Measurements from ENCODE around the gene EGLN3. TPM values are rescaled to one million over a fixed set of nuclear protein-coding genes. Genes with fewer than 3 reads are reported as not detected.

The EGLN3 gene
- total RNA-seq, 5 donors from 2014 or later (not counting 1 experiment from before 2014, with no cell fraction given) = 3.8 to 15.1 (median 7.6) TPM

DNA sequence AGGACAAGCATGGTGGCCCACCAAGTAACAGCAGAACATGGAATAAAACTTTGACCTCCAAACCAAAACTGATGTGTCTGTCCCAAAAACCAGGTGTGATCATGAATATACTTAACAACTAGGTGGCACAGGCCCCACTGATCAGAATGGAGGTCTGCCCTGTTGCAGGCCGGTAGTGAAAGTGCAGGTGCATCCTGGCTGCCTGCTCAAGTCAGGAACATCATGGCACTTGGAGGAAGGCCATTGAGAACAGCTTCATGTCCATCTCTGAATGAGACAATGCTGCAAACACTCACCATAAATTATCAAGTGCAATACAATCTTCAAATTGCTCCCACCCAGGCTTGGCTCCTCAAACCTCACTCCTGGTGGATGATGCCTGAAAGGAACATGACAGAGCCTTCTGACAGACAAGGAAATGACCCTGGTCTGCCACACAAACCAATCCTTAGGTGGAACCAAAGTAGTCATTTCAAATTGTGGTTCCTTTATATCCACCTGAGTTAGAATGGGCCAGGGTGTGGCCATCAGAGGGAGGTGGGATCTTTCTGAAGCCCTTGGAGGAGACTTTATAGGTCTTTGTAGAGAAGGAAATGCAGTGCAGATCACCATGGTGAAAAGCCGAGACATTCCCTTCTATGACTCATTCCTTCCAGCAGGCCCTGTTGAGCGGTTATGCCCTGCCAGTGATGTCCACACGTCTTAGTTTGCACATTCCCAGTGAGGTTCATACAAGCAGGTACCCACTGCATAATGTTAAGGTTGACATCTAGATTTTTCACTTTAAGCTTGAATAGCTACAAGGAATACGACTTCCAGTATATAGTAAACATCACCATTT is 36.0 kb downstream of the EGLN3 start:
- no peak for DNase-seq
- Mint-ChIP-seq H3K27me3 (no peaks in the 10 kb centered on the region), H3K4me3 (no peak overlapping the region), H3K9me3 (no peaks in the 10 kb centered on the region), H3K27ac (no peak overlapping the region), H3K36me3 (no peaks in the 10 kb centered on the region), H3K4me1 (peaks cover 0 to 6% (median 3%) of the 10 kb centered on the region in 3 donors)
- Histone ChIP-seq H3K27ac (ENCODE audit: low read length) (no peak overlapping the region), H3K36me3 (ENCODE audit: control insufficient read depth in 2 of 2, extremely low read depth in 1 of 2, insufficient read depth in 1 of 2, low read length in 1 of 2) (no peaks in the 10 kb centered on the region), H3K4me3 (ENCODE audit: control insufficient read depth in 1 of 2, extremely low read depth in 1 of 2, low read length in 1 of 2) (no peak overlapping the region), H3K9me3 (no peaks in the 10 kb centered on the region), H3K27me3 (replicated peaks in 1 of 2; ENCODE audit: control insufficient read depth in 2 of 2, extremely low read depth in 1 of 2, insufficient read depth in 2 of 2, low read length in 1 of 2) (no peaks in the 10 kb centered on the region), H3K4me1 (ENCODE audit: control insufficient read depth in 1 of 2, extremely low read depth in 1 of 2, insufficient read depth in 2 of 2, low read length in 2 of 2) (no peaks in the 10 kb centered on the region)
- ATAC-seq (replicated peaks in 1 of 4) = no peak
- WGBS (ENCODE audit: insufficient coverage) = 89% methylated on average over 1 of the region's 5 CpGs
- POLR2A ChIA-PET = no interaction called here
- CTCF ChIA-PET = no interaction called here

DNA sequence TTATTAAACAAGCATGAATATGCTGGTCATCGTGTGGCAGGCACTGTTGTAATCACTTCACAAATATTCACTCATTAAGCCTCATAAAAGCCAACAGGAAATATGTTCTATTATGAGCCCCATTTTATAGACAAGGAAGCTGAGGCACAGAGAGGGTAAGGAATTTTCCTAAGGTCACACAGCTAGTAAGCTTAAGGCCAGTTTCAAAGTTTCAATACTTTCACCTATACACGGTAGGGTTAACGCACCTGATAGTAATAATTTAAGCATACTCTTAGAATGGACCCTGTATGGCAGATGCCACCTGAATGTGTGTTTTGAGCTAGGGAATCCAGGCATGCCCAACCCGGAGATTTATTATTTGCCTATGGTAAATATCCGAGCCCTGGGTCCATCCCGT is 39.8 kb downstream of the EGLN3 start:
- H3K4me1 ChIP-seq (ENCODE audit: control insufficient read depth in 1 of 2, extremely low read depth in 1 of 2, insufficient read depth in 2 of 2, low read length in 2 of 2) = no peaks in the 10 kb centered on the region
- ATAC-seq (replicated peaks in 1 of 4) = no peak
- POLR2A ChIA-PET = no interaction called here
- Mint-ChIP-seq H3K4me3 (no peak overlapping the region), H3K4me1 (no peaks in the 10 kb centered on the region), H3K27ac (no peak overlapping the region), H3K27me3 (no peaks in the 10 kb centered on the region), H3K9me3 (no peaks in the 10 kb centered on the region), H3K36me3 (no peaks in the 10 kb centered on the region)
- no peaks in the 10 kb centered on the region for H3K9me3 ChIP-seq
- DNase-seq = no peak
- peaks cover 0 to 3% of the 10 kb centered on the region in 2 experiments for H3K27me3 ChIP-seq (replicated peaks in 1 of 2; ENCODE audit: control insufficient read depth in 2 of 2, extremely low read depth in 1 of 2, insufficient read depth in 2 of 2, low read length in 1 of 2)
- no peak overlapping the region for H3K4me3 ChIP-seq (ENCODE audit: control insufficient read depth in 1 of 2, extremely low read depth in 1 of 2, low read length in 1 of 2)
- no peaks in the 10 kb centered on the region for H3K36me3 ChIP-seq (ENCODE audit: control insufficient read depth in 2 of 2, extremely low read depth in 1 of 2, insufficient read depth in 1 of 2, low read length in 1 of 2)
- 67% methylated on average over 3 of the region's 6 CpGs for WGBS (ENCODE audit: insufficient coverage)
- H3K27ac ChIP-seq (ENCODE audit: low read length) = no peak overlapping the region
- CTCF ChIA-PET = no interaction called here

DNA sequence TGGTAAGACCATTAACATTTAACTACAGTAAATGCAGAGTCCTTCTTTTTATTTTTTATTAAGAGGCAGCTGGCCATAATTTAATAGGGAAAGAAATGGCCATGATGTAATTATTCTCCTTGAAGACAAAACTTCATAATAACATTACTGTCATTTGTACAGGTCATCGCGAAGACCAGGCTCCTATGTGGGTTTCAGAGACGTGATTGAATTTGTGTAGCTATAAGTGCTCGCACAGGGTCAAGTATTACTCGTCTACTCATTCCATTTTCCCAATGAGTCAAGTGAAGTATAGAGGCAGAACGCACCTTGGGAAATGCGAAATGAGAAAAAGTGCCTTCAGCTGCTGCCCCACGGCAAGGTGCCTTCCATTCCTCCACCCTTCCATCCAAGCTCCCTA is 40.4 kb downstream of the EGLN3 start:
- H3K4me3 Mint-ChIP-seq = no peak overlapping the region
- 79% methylated on average over 3 of the region's 8 CpGs for WGBS (ENCODE audit: insufficient coverage)
- ATAC-seq (replicated peaks in 1 of 4) (no peak), DNase-seq (no peak)
- Histone ChIP-seq H3K4me3 (ENCODE audit: control insufficient read depth in 1 of 2, extremely low read depth in 1 of 2, low read length in 1 of 2) (no peak overlapping the region), H3K9me3 (no peaks in the 10 kb centered on the region), H3K27me3 (replicated peaks in 1 of 2; ENCODE audit: control insufficient read depth in 2 of 2, extremely low read depth in 1 of 2, insufficient read depth in 2 of 2, low read length in 1 of 2) (peaks cover 0 to 3% of the 10 kb centered on the region in 2 experiments), H3K36me3 (ENCODE audit: control insufficient read depth in 2 of 2, extremely low read depth in 1 of 2, insufficient read depth in 1 of 2, low read length in 1 of 2) (no peaks in the 10 kb centered on the region), H3K27ac (ENCODE audit: low read length) (no peak overlapping the region), H3K4me1 (ENCODE audit: control insufficient read depth in 1 of 2, extremely low read depth in 1 of 2, insufficient read depth in 2 of 2, low read length in 2 of 2) (no peaks in the 10 kb centered on the region)
- H3K27me3 Mint-ChIP-seq = no peaks in the 10 kb centered on the region
- H3K36me3 Mint-ChIP-seq = no peaks in the 10 kb centered on the region
- CTCF ChIA-PET = no interaction called here
- no peaks in the 10 kb centered on the region for H3K4me1 Mint-ChIP-seq
- POLR2A ChIA-PET = no interaction called here
- no peak overlapping the region for H3K27ac Mint-ChIP-seq
- H3K9me3 Mint-ChIP-seq = no peaks in the 10 kb centered on the region

DNA sequence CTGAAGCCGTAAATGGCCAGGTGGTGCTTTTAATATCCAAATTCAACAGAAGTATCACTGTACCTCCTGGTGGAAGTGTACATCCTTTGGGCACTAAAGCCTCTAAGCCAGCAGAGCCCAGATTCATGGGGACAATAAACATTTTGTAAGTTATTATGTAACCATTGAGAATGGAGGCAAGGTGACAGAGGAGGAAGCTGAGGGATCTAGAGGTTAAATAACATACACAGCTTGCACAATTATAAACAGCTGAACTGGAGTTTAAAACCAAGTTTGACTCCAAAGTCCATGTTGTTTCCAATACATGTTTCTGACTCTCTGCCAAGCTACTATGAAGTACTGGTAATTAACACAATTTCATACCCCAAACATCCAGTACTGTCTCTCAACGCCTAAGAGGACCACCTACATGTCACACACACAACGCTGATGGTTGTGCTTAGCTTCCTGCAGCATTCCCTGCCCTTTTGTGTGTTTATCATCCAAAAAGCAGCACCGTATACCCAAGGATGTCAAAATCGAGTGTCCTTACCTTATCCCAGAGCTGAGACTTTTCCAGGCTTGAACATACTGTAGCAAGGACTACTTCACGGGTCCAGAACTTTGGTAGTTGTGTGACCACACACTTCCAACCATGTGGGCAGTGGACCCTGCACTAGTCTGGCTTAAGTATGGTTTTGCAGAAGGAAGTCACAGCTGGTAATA is 41.3 kb downstream of the EGLN3 start:
- H3K27me3 ChIP-seq (replicated peaks in 1 of 2; ENCODE audit: control insufficient read depth in 2 of 2, extremely low read depth in 1 of 2, insufficient read depth in 2 of 2, low read length in 1 of 2) = peaks cover 0 to 3% of the 10 kb centered on the region in 2 experiments
- Mint-ChIP-seq H3K27ac (no peak overlapping the region), H3K27me3 (no peaks in the 10 kb centered on the region), H3K4me3 (no peak overlapping the region), H3K9me3 (no peaks in the 10 kb centered on the region), H3K4me1 (no peaks in the 10 kb centered on the region), H3K36me3 (no peaks in the 10 kb centered on the region)
- H3K4me1 ChIP-seq (ENCODE audit: control insufficient read depth in 1 of 2, extremely low read depth in 1 of 2, insufficient read depth in 2 of 2, low read length in 2 of 2) = no peaks in the 10 kb centered on the region
- no peaks in the 10 kb centered on the region for H3K9me3 ChIP-seq
- ATAC-seq (replicated peaks in 1 of 4) (no peak), DNase-seq (no peak)
- no peaks in the 10 kb centered on the region for H3K36me3 ChIP-seq (ENCODE audit: control insufficient read depth in 2 of 2, extremely low read depth in 1 of 2, insufficient read depth in 1 of 2, low read length in 1 of 2)
- WGBS (ENCODE audit: insufficient coverage) = 75% methylated on average over 5 of the region's 6 CpGs
- POLR2A ChIA-PET = no interaction called here
- CTCF ChIA-PET = no interaction called here
- no peak overlapping the region for H3K4me3 ChIP-seq (ENCODE audit: control insufficient read depth in 1 of 2, extremely low read depth in 1 of 2, low read length in 1 of 2)
- H3K27ac ChIP-seq (ENCODE audit: low read length) = no peak overlapping the region

DNA sequence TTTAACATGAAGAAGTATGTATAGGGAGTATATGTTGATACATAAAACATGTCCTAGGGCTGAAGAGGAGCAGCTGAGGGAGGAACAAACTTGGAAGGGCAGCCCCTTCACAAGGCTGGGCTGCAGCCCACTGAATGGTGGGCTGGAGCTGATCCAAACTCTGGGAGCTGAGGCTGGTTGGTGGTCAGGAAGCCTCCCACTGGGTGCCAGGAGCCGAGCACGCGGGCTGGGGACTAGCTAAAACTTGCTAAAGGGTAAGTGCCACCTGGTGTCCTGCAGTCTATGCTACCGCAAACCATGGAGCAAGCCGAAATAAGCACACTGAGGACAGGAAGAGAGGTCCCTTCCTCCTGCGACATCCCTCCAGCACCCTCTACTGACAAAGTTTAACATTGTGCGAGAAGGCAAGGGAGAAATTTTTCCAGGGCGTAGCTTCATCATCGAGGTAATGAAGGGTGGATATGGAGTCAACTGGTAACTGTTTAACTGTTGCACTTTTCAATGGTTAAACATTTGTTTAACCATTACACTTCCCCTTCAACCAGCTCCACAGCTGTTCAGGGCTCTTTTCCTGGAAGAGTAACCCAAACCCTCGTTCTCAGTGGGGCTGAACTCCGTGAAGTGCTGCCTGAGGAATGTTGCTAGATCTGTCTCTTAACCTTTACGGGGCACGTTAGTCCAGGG is 42.2 kb downstream of the EGLN3 start:
- no peaks in the 10 kb centered on the region for H3K4me1 Mint-ChIP-seq
- Histone ChIP-seq H3K4me1 (ENCODE audit: control insufficient read depth in 1 of 2, extremely low read depth in 1 of 2, insufficient read depth in 2 of 2, low read length in 2 of 2) (no peaks in the 10 kb centered on the region), H3K36me3 (ENCODE audit: control insufficient read depth in 2 of 2, extremely low read depth in 1 of 2, insufficient read depth in 1 of 2, low read length in 1 of 2) (no peaks in the 10 kb centered on the region), H3K9me3 (no peaks in the 10 kb centered on the region), H3K4me3 (ENCODE audit: control insufficient read depth in 1 of 2, extremely low read depth in 1 of 2, low read length in 1 of 2) (no peak overlapping the region), H3K27me3 (replicated peaks in 1 of 2; ENCODE audit: control insufficient read depth in 2 of 2, extremely low read depth in 1 of 2, insufficient read depth in 2 of 2, low read length in 1 of 2) (peaks cover 0 to 3% of the 10 kb centered on the region in 2 experiments), H3K27ac (ENCODE audit: low read length) (no peak overlapping the region)
- no peaks in the 10 kb centered on the region for H3K9me3 Mint-ChIP-seq
- no peaks in the 10 kb centered on the region for H3K27me3 Mint-ChIP-seq
- no peaks in the 10 kb centered on the region for H3K36me3 Mint-ChIP-seq
- DNase-seq = no peak
- ChIA-PET CTCF (no interaction called here), POLR2A (no interaction called here)
- 87% methylated on average over 5 of the region's 13 CpGs for WGBS (ENCODE audit: insufficient coverage)
- no peak for ATAC-seq (replicated peaks in 1 of 4)
- no peak overlapping the region for H3K27ac Mint-ChIP-seq
- no peak overlapping the region for H3K4me3 Mint-ChIP-seq

DNA sequence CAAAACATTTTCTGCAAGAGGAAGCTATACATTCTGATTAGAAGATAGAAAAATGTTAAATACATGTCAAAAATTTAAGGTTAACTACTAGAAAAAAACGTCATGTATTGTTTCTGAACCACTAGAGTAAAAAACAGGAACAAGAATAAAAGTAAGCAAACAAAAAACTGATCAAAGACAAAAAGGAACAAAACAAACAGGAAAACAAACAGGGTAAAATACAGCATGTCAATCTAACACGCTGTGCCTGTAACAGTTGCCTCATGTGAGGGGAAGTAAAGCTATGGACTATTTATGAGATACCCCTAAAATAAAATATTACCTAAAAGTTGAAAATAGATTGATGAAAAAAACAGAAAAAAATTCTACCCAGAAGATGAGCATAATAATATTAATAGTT is 43.9 kb downstream of the EGLN3 start:
- DNase-seq (no peak), ATAC-seq (replicated peaks in 1 of 4) (no peak)
- no peak overlapping the region for H3K4me3 Mint-ChIP-seq
- Histone ChIP-seq H3K4me1 (ENCODE audit: control insufficient read depth in 1 of 2, extremely low read depth in 1 of 2, insufficient read depth in 2 of 2, low read length in 2 of 2) (peaks cover 0 to 5% of the 10 kb centered on the region in 2 experiments), H3K9me3 (no peaks in the 10 kb centered on the region), H3K27me3 (replicated peaks in 1 of 2; ENCODE audit: control insufficient read depth in 2 of 2, extremely low read depth in 1 of 2, insufficient read depth in 2 of 2, low read length in 1 of 2) (peaks cover 0 to 3% of the 10 kb centered on the region in 2 experiments), H3K36me3 (ENCODE audit: control insufficient read depth in 2 of 2, extremely low read depth in 1 of 2, insufficient read depth in 1 of 2, low read length in 1 of 2) (no peaks in the 10 kb centered on the region), H3K4me3 (ENCODE audit: control insufficient read depth in 1 of 2, extremely low read depth in 1 of 2, low read length in 1 of 2) (no peak overlapping the region), H3K27ac (ENCODE audit: low read length) (no peak overlapping the region)
- no peaks in the 10 kb centered on the region for H3K27me3 Mint-ChIP-seq
- no peaks in the 10 kb centered on the region for H3K36me3 Mint-ChIP-seq
- POLR2A ChIA-PET = no interaction called here
- CTCF ChIA-PET = no interaction called here
- peaks cover 6 to 11% (median 8%) of the 10 kb centered on the region in 3 donors for H3K4me1 Mint-ChIP-seq
- no peaks in the 10 kb centered on the region for H3K9me3 Mint-ChIP-seq
- H3K27ac Mint-ChIP-seq = no peak overlapping the region
- no CpG with 5 or more reads among the region's 2 CpGs for WGBS (ENCODE audit: insufficient coverage)
